Testis (tissue), 3 donors: ENCODE measurements around the gene ZNF512. TPM values are rescaled to one million over a fixed set of nuclear protein-coding genes. Genes with fewer than 3 reads are reported as not detected.

ENCODE experiments used
- DNase-seq: peaks from one replicate; pipeline ENCODE4 v3.0.0-alpha.2; 2019
- H3K27ac ChIP-seq, 2 donors: fragments of 200-600 bp; sonication (generic); one replicate each; pipeline ENCODE4 v1.5.1; 2019
- H3K27me3 ChIP-seq: fragments of 200-600 bp; sonication (generic); one replicate; pipeline ENCODE4 v1.5.1; 2019
- H3K36me3 ChIP-seq: fragments of 200-600 bp; sonication (generic); one replicate; pipeline ENCODE4 v1.5.1; 2017; ENCODE audit warnings: low read depth; ENCODE audit errors: missing control alignments
- H3K4me1 ChIP-seq: fragments of 200-600 bp; sonication (generic); one replicate; pipeline ENCODE4 v1.5.1; 2019
- H3K4me3 ChIP-seq, 2 donors: fragments of 200-600 bp; sonication (generic); one replicate each; pipeline ENCODE4 v1.5.1; 2017 to 2019
- H3K9me3 ChIP-seq: fragments of 200-600 bp; sonication (generic); one replicate; pipeline ENCODE4 v1.5.1; 2017
- POLR2A ChIP-seq: fragments of 450-650 bp; IDR thresholded peaks from one replicate; pipeline ENCODE4 v1.6.1; 2017; ENCODE audit warnings: antibody characterized with exemption, mild to moderate bottlenecking, moderate library complexity
- WGBS, 2 donors: methylation state at CpG; one replicate each; pipeline ENCODE4 v1.1.5; 2018; 5-methylcytosine and 5-hydroxymethylcytosine counted together
- intact Hi-C: fragments of 100-400 bp; cut with DNase I; formaldehyde crosslinking; loops from one replicate; pipeline ENCODE4 v1.15.1; 2023; ENCODE audit warnings: low total_unique reads
- polyA plus RNA-seq: library from polyadenylated mRNA; stranded (reverse); fragments of 350-450 nt; fragmentation: Illumina TruSeq; extraction: RNeasy Lipid Tissue Mini Kit (QIAGEN cat#74804); gene quantifications from one replicate; pipeline ENCODE4 v1.2.3, GENCODE V29; 2014; ENCODE audit warnings: low read depth, low replicate concordance; ENCODE audit not compliant: insufficient read depth
- total RNA-seq, 2 donors: library from RNA; depleted of rRNA; stranded (reverse); fragments of >200 nt; gene quantifications; one replicate each; pipeline ENCODE4 v1.2.3, GENCODE V29; 2016
- TF ChIP-seq, protein P1 (sequence below), 3 experiments: fragments of 450-650 bp in 2 of 3; fragments of 200-600 bp in 1 of 3; sonication (generic) in 1 of 3; IDR thresholded peaks; one replicate each; pipeline ENCODE4 v1.5.1; 2016 to 2019; ENCODE audit warnings: antibody characterized with exemption in 3 of 3, mild to moderate bottlenecking in 2 of 3, moderate library complexity in 1 of 3

The ZNF512 gene
- total and polyA plus RNA-seq, 3 donors from 2014 or later, result 33.6 to 64.9 (median 60.6) TPM

DNA sequence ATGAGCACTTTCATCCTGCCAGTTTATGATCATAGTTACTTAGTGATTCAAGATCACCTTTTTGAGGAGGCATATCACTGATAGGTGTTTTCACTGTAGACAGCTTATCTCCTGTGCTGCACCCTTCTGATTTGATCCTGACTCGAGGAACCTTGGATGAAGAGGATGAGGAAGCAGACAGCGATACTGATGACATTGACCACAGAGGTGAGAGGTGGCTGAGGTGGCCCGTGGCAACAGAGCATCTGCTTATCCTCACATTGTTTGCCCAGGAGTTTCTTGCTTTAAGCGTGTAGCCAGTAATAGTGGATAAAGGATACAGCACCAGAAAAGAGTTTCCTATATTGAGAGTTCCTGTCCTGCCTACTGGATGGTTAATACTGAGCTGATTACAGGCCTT, 64.9 kb downstream of the ZNF512 start:
- Histone ChIP-seq H3K4me3 (no peak overlapping the region), H3K9me3 (no peaks in the 10 kb centered on the region), H3K27ac (no peak overlapping the region), H3K27me3 (no peaks in the 10 kb centered on the region), H3K4me1 (no peaks in the 10 kb centered on the region), H3K36me3 (no peaks in the 10 kb centered on the region)
- 79 to 84% methylated on average over 4 of the region's 4 CpGs for WGBS, 2 donors
- TF ChIP-seq, protein P1, sequence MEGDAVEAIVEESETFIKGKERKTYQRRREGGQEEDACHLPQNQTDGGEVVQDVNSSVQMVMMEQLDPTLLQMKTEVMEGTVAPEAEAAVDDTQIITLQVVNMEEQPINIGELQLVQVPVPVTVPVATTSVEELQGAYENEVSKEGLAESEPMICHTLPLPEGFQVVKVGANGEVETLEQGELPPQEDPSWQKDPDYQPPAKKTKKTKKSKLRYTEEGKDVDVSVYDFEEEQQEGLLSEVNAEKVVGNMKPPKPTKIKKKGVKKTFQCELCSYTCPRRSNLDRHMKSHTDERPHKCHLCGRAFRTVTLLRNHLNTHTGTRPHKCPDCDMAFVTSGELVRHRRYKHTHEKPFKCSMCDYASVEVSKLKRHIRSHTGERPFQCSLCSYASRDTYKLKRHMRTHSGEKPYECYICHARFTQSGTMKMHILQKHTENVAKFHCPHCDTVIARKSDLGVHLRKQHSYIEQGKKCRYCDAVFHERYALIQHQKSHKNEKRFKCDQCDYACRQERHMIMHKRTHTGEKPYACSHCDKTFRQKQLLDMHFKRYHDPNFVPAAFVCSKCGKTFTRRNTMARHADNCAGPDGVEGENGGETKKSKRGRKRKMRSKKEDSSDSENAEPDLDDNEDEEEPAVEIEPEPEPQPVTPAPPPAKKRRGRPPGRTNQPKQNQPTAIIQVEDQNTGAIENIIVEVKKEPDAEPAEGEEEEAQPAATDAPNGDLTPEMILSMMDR (IDR thresholded peaks at IDR 0.05), result no peak
- TF ChIP-seq POLR2A, result no peak
- intact Hi-C loops, result no loop called here
- DNase-seq, result no peak

DNA sequence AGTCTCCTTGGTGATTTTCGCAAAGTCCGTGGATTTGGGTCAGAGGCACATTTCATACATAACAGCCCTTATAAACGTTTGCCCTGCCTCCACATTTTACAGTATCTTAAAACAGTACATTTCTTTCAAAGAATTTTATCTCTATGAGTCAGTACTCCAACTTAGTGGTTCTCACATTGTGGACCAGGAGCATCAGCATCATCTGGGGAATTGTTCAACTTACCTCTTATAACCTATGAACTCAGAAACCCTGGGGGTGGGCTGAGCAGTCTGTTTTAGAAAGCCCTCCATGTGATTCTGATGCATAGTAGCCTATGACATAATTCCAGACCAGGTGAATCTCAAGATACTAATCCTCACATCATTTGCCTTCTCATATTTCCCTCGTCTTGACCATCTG, 68.2 kb downstream of the ZNF512 start:
- Histone ChIP-seq H3K27ac (no peak overlapping the region), H3K4me3 (no peak overlapping the region), H3K27me3 (no peaks in the 10 kb centered on the region), H3K4me1 (no peaks in the 10 kb centered on the region), H3K36me3 (no peaks in the 10 kb centered on the region), H3K9me3 (no peaks in the 10 kb centered on the region)
- DNase-seq, result no peak
- 83 to 86% methylated on average over 4 of the region's 4 CpGs for WGBS, 2 donors
- intact Hi-C loops, result no loop called here
- TF ChIP-seq POLR2A, result no peak
- TF ChIP-seq, protein P1 (IDR thresholded peaks at IDR 0.05), result no peak

DNA sequence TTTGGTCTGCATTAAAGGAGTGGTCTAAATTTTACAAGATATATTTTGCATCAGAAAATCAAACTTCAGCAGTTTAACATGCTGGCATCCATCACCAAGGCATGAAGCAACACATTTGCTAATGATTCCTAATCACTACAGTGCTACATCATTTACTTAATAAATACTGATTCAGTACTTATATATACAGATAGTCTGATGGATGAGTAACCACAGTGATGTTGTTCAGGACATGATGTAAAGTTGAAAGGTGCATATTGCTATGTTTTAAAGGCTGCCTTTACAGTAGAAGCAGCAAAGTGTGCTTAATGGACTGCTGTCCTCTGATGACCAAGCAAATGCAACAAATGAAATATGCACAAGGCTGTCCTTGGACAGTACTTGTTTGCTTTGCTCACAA, 69.5 kb downstream of the ZNF512 start:
- H3K4me3 ChIP-seq, result no peak overlapping the region
- intact Hi-C loops, result no loop called here
- H3K4me1 ChIP-seq, result no peaks in the 10 kb centered on the region
- no peaks in the 10 kb centered on the region for H3K9me3 ChIP-seq
- H3K27ac ChIP-seq, result no peak overlapping the region
- H3K36me3 ChIP-seq, result no peaks in the 10 kb centered on the region
- H3K27me3 ChIP-seq, result no peaks in the 10 kb centered on the region
- TF ChIP-seq POLR2A, result no peak
- TF ChIP-seq, protein P1 (IDR thresholded peaks at IDR 0.05), result no peak
- DNase-seq, result no peak

DNA sequence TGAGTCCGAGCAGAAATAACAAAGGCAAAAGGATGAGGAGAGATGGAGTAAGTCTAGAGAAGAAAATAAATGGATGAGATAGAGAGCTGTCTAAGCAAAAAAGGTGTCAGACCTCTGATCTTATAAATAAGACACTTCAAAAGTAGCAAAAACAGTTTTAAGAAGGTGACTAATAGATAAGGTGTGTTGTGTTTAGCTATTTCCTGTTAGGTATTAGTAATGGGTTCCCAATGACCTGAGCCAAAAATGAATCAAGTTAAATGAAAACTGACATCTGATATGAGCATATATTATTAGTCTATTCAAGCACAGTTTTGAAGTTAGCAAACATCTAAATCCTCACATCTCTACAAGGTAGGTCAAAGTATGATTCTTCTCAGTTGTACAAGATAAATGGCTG, 69.9 kb downstream of the ZNF512 start:
- no peaks in the 10 kb centered on the region for H3K9me3 ChIP-seq
- H3K27me3 ChIP-seq, result no peaks in the 10 kb centered on the region
- DNase-seq, result no peak
- TF ChIP-seq POLR2A, result no peak
- TF ChIP-seq, protein P1 (IDR thresholded peaks at IDR 0.05), result no peak
- no peak overlapping the region for H3K27ac ChIP-seq
- H3K36me3 ChIP-seq, result no peaks in the 10 kb centered on the region
- 82 to 88% methylated on average over 1 of the region's 1 CpG for WGBS, 2 donors
- H3K4me3 ChIP-seq, result no peak overlapping the region
- H3K4me1 ChIP-seq, result no peaks in the 10 kb centered on the region
- intact Hi-C loops, result no loop called here

DNA sequence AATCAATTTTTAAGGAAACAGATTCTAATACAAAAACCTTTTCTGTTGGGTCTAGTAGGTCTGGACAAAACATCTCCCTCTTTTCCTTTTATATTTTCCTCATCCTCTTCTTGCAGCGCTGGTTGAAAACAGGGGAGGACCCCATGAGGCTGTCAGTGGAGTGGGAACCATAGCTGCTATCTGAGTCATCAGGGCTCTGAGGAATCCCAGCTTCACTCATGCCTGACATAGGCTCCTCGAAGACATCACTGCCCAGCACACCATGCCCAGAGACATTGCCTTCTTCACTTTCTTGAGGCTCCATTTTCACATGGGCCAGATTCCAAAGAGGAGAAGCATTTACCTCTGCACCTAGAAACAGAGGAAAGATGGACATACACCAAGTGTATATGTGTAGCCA, 70.6 kb downstream of the ZNF512 start:
- DNase-seq, result no peak
- no peaks in the 10 kb centered on the region for H3K9me3 ChIP-seq
- H3K27me3 ChIP-seq, result no peaks in the 10 kb centered on the region
- intact Hi-C loops, result no loop called here
- H3K4me1 ChIP-seq, result no peaks in the 10 kb centered on the region
- H3K27ac ChIP-seq, result no peak overlapping the region
- no peaks in the 10 kb centered on the region for H3K36me3 ChIP-seq
- no peak overlapping the region for H3K4me3 ChIP-seq
- 88 to 92% methylated on average over 2 of the region's 2 CpGs for WGBS, 2 donors
- TF ChIP-seq POLR2A, result no peak
- TF ChIP-seq, protein P1 (IDR thresholded peaks at IDR 0.05), result no peak
